NCI-H1048 (cell line): ENCODE measurements around the gene CALCA.
"Not testable (repeated sequence)": the region's sequence is repeated elsewhere in the genome, so short reads cannot be mapped to it uniquely, and the experiment has no call there.

Experiments
- DNase-seq: peaks from one replicate; lab custom pipeline; 2025; lab: John Stamatoyannopoulos, UW

Gene CALCA, protein sequence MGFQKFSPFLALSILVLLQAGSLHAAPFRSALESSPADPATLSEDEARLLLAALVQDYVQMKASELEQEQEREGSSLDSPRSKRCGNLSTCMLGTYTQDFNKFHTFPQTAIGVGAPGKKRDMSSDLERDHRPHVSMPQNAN

DNA sequence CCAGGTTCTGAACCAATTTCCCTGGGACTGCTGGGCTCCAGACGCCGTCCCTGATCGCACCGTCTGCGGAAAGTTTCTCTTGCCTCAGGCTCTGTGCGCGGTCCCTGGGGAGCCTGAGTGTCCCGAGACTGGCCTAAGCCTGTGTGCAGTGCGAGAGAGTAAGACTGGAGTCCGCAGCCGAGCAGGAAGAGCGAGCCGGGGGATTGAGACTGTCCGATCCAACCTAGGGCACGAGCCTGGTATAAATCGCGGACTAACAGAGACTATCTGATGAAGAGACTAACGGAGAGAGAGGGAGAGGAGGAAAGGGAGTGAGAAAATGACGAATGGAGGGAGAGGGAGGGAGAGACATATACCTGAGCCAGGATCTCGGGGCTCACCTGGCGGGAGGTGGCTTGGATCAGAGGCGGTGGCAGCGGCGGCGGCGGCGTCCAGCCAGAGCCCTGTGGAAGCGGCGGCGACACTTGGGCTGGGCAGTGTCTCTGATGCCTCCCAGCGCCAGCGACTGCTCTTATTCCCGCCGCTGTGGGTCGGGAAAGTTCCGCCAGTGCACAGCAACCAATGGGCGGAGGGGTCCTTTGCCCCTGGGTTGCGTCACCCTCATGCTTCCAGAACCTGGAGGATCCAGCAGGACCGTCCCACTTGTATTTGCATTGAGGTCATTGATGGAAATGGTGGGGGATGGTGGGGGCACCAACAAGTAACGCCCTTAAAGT lies at the start of gene CALCA:
CALCA (minus strand) TSS at position 487 of the 716 bp plus-strand sequence. CDS start 1,159 bp downstream, outside the sequence.
- no peak for DNase-seq

DNA sequence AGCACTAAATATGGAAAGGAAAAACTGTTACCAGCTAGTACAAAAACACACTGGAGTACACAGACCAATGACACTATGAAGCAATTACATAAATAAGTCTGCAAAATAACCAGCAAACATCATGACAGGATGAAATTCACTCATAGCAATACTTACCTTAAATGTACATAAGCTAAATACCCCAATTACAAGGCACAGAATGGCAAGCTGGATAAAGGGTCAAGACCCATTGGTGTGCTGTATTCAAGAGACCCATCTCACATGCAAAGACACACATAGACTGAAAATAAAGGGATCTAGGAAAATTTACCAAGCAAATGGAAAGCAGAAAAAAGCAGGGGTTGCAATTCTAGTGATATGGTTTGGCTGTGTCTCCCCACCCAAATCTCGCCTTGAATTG lies 44.0 kb upstream of the CALCA start:
- no peak for DNase-seq

DNA sequence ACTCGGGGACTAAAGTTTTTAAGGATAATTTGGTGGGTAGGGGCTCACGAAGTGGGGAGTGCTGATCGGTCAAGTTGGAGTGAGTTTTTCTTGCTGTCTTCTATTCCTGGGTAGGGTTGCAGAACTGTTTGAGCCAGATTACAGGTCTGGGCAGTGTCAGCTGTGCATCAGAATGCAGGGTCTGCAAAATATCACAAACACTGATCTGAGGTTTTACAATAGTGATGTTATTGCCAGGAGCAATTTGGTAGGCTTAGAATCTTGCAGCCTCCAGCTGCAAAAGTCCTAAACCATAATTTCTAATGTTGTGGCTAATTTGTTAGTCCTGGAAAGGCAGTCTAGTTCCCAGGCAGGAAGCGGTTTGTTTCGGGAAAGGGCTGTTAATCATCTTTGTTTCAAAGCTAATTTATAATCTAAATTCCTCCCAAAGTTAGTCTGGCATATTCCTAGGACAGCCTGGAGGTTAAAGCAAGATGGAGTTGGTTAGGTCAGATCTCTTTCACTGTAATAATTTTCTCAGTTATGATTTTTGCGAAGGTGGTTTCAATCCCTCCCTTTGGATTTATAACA lies 39.7 kb upstream of the CALCA start:
- no peak for DNase-seq

DNA sequence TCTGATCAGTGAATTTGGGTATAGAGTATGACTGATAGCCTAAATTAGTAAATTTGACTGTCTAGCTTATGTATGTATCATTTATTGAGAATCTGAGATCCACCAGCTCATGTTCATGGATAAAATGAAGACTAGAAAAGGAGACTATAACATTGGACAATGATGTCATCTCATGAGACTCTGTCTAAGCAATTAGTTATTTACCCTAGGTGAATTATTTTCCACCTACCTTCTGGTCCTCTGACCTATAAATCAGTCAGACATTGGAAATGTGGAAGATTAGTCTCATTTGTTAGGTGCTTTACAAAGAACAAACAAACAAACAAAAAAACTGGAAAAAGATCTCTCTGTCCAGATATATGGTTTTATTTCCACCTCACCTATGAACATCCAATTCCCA lies 38.7 kb upstream of the CALCA start:
- DNase-seq: no peak

DNA sequence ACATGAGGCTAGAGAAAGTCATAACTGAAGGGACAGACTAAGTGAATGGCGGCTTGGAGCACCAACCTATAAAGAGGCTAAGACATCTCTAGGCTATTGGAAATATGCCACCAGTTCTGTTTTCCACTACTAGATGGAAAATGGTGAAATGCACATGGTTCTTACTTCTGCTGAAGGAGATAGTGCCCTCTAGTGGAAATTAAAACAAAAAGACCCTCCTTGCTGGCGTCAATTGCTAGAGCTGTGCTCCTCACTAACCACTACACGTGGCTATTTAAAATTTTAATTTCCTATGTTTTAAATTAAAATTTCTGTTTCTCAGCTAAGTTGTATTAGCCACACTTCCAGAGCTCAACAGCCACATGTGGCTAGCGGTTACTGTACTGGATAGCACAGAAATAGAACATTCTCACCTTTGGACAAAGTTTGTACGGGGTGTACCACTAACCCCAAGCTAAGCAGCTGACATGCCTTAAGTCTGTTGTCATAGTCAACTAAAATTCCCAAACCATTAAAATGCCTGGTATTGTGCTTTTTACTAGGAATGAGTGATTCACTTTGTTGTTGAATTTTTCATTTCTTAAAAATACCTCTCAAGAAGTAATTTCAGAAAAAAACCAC lies 34.1 kb upstream of the CALCA start:
- DNase-seq: no peak

DNA sequence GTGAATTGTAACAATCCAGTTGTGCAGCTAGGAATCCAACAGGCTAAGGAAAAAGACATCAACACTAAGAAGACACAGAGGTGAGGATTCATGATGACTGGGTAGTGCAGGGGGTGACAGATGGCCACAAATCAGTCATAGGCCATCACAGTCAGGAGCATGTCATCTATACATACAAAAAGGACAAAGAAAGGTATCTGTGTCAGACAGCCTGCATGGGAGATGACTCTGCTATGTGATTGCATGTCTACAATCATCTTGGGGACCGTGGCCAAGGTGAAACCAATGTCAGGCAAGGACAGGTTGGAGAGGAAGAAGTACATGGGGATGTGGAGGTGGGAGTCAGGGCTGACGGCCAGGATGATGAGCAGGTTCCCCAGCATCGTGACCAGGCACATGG lies 16.0 kb upstream of the CALCA start:
- not testable (repeated sequence) for DNase-seq

DNA sequence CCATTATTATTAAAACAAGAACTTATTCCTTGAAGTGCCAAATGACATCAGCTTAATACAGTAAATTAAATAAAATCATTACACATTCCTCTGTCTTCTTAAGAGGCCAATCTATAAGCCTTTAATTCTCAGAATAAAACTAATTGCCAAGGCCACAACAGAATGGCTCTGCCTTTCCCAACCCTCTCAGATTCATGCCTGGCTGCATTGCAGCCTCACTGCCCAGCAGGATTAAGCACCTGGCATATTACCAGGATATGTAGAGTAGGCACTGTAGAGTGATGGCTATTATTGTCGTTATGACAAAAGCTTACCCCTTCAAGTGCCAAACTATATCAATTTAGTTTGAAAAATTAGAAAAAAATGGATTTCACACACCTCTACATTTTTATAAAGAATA lies 9.4 kb upstream of the CALCA start:
- no peak for DNase-seq

DNA sequence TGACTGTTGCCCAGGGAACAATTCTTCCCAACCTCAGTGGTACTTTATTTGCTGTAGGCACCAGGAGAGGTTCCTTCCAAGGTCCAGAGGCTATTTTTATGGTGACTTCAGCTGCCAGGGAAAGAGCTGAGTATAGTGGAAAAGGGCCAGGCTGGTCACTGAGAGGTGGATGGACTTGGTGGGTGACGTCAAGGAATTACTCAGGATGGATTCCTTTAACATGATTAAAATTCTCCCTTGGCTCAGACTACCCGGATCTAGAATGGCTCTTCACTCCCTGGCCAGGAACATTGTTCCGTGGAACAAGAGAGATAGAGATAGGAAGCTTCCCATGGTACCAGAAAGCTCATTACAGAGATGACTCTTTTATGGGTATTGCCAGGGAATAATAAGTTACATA lies 8.7 kb upstream of the CALCA start:
- DNase-seq: no peak

DNA sequence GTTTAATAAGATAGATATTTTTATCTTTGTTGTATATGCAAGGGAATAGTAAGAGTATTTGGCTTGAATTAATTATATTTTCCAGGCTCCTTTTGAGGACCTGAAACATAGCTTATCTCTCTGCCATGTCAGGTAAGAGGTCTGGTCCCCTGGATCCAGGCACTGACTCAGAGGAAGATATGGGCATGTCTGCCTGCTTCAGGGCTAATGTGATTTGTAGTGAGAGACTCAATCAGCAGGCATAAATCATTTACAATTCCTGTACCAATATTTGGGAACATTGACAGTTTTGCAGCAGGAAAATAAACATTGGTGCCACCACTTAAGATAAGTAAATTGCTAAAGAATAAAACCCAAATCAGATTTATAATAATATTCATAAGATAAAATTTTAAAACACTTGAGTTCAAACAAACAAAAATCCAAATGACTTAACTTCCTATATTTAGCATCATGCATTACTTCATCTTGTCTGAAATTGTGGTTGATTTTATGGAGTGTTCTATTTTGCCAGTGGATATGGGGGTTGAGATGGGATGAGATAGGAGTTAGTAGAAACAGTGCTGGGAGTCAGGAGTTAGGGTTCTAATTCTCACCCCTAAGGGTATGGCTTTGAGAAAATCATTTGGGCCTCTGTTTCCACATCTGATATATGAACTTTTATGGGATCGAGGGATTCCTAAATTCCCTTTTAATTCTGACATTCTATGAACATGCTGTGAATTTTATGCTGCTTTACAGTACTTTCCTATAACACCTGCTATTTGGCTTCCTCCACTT lies 5.1 kb upstream of the CALCA start:
- no peak for DNase-seq

DNA sequence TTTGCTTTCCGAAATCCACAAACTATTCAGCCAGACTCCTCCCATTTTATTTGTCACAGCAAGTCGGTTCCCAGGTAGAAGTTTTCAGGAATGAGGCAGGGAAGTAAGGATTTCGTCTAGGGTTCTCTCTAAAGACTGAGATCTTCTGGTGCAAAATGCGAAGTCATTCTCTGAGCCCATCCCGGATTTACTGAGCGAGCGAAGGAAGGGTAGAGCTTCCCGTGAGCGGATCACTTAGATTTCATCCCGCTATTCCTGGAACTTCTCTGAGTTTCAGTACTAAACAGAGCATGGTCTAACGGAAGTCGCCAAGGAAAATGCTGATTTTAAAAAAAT lies 3.1 kb upstream of the CALCA start:
- DNase-seq: no peak

DNA sequence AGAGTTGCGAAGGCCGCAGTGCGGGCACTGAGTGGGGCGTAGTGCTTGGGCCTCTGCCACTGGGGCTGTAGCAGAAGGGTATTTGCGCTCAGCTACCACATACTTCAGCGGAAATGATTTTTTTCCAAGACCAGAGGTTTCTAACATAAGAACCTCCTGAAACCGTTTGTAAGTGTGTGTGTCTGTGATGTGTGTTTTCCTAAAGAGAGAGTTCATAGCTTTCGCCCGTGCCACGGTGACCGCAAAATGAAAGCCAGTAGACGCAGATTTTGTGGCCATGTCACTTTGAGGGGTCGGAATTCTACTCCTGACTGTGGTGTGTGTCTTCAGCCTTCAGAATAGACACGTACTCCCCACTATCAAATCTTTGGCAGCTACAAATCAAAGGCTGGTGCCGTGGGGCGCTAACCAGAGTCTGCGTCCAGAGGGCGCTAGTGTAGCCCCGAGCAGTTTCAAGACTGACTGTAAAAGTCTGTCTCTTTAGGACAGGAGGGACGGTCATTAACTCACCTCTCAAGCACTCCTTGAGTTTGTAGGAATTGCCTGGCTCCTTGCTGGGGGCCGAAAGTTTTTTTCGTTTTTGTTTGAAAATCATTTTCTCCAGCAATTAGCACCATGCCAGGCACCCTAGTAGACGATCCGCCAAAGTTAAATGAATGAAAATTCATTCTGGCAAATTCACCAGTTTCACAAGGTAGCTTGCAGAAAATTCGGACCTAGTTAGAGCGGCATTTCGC lies 2.5 kb upstream of the CALCA start:
- no peak for DNase-seq

DNA sequence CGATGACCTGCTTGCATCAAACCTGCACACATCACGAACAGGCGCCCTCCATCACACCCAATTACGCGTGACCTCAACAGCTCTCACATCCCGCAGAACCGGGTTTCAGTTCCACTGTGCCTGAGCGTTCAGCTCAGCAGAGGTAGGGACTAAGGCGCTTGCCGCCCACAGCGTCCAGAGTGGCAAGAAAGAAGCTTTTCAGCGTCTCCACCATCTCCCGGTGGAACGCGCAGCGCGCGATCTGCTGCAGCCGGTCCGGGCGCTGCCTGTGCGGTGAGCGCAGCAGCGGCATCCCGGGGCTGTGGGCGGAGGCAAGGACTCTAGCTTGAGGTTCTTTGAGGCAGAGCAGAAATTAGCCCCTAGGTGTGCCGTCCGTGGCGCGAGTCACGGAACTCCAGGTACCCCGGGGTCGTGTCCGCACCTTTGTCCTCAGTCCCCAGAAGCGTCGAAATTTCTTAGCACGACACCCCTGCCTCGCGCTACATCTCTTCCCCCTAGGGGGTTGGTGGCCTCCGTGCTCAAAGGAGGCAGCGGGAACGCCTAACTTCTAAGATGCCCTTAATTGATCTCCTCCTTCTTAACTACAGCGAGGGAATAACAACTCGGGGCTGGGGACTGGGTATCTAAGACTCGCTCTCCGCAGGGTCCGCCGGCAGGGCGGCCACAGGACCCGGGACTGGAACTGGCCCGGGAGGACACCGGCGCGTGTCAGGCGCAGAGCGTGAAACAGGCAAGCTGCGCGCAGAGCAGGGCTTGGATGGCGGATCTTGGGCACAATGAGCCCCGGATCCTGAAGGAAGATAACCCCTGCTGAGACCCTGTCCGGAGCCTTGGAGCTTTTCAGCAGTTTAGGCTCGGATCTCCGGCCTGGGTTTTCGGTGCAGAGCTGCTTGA lies 1.7 kb upstream of the CALCA start:
- DNase-seq: no peak

DNA sequence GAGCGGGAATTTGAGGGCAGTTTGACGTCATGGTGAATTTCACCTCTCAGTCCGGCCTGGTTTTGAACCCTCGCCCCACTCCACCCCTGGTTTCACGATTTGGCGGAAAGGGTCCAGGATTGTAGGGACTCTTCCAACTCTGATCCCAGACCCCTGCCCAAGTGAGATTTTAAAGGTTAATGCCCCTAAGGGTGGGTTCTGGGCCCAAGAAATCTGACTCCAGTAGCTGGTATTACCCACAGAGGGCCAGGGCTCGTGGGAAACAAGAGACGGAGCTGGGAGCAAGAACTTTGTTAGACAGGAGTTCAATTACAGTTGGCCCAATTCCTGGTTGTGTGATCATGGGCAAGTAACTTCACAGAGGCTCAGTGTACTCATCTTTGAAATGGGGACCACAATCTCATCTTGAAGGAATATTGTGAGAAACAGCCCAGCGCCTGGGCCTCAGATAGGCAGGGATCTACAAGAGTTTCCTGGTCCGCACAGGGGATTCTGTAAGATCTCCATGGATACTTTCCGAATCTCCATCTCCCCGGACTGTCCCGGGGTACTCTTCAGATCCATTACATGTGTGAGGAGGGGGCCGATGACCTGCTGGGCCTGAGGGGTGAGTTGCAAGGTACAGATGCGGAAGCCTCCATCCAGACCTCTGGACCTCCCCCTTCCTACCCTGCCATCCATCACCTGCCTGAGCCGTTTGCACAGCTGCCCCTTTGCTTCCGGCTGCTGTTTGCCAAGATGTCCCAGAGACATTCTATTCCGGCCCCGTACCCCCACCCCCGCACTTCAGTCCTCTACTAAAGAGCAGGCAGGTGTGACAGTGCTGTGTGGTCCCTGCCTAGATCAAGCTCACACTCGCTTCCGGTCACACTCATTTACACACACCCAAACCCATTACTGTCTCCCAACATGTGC lies 687 bp upstream of the CALCA start:
- no peak for DNase-seq

DNA sequence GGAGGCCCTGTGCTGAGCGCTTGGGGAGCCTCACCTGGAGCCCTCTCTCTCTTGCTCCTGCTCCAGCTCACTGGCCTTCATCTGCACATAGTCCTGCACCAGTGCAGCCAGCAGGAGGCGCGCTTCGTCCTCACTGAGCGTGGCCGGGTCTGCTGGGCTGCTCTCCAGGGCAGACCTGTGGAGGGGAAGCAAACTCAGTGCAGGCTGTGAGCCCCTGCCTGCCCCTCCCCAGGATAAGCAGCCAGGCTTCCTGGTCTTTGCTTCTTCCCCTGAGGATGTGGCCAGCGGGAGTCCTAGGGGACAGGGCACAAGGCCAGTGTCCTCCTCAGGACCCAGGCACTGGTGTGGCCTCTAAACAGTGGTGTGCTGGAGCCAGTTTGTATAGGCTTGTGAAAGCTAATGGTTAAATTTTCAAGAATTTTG lies 2.2 kb downstream of the CALCA start:
- no peak for DNase-seq

DNA sequence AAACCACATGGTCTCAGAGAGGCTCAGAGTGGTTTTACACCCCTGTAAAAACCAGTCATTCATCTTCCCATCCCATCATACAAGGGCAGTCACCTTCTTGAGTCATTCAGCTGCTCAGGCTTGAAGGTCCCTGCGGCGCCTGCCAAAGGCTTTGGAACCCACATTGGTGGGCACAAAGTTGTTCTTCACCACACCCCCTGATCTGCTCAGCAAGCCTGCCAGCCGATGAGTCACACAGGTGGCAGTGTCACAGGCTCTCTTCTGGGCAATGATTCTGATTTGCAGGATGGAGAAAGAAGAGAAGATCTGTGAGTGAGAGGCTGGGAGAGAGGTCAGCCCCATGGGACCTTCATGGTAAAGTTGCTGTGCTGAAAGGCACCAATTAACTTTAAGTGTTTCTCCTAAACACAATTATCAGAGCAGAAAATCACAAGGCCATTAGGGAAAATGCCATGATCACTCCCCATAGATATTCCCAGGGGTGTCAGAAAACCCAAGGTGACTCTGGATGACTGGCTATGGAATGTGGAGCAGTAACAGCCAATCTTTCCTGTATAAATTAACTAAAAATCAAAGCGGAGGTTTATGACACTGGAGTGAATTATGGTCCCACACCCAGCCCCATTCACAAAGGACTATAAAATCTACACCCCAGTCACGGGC lies 4.4 kb downstream of the CALCA start:
- DNase-seq: no peak

DNA sequence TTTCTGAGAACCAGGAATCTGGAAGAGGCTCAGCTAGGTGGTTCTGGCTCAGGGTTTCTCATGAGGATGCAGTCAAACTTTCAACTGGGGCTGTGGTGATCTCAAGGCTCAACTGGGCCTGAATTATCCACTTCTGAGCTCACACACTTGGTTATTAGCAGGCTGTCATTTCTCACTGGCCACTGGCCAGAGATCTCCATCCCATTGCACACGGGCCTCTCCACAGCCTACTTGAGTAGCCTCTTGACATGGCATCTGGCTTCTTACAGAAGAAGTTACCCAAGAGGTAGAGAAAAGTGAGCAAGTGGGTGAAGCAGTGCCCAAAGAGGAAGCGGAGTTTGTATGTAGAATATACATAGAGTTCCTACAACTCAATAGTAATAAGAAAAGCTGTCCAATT lies 16.0 kb downstream of the CALCA start:
- no peak for DNase-seq

DNA sequence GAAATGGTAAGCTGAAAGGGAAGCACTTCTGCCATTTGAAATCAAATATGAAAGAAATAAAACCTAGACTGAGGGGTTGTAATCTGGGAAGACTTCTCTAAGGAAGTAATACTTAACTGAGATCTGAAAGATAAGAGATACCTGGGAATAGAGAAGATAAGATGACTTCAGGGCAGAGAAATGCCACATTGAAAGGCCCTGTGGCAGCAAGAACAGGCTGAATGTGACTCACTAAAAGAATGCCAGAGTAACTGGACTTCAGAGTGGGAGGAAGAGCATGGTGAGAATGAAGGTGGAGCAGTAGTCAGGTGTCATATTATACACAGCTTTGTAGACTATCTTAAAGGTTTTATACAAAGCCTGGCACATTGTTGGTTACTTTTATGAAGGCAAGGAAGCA lies 17.6 kb downstream of the CALCA start:
- no peak for DNase-seq

DNA sequence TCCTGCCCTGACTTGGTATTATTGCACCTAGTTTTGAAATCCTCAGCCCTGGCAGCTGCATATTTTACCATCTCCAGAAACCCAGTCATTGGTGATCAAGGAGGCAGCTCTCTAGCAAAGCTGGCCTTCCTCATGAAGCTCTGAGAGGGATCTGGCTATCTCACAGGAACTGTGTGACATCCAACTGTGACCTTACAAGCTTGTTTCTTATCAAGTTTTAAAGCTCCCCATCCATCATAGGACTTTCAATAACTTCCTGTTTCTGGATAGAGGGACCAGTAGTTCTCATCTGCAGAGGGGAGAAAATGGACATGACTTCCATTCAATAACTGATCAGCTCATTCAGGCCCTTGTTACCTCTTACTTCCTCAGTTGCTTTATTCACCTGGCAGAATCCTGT lies 18.2 kb downstream of the CALCA start:
- DNase-seq: no peak

DNA sequence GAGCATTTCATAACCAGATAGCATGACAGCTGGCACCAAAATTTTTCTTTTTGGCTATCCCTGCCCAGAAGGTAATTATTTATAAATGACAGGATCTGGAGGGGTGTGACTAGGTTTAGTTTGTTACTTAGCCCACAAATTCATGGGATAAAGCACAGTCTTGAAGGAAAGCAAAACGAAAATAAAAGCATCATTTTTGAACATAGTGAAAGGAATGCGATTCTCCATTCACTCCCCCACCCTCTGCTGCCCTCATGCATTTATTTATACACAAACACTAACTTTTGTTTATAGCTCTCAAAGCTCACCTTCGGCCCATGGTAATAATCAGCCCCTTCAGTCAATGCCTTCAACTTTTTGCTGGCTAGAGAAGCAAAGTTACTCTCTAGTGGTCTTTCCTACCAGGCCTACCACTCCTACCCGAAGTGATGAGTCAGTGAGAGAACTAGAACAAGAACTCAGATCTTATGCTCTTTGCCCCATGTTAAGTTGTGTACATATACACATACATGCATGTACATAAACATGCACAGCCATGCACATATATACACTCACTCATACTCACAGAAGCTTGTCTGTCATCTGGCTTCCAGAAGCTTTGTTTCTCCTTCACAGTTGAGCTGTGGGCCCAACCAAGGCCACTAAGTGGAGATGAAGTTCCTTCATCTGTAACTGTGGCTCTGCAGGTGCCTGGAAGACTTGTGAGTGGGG lies 22.6 kb downstream of the CALCA start:
- no peak for DNase-seq
